ENCODE measurements around the gene KCNAB2. TPM values are rescaled to one million over a fixed set of nuclear protein-coding genes. Genes with fewer than 3 reads are reported as not detected.
A peak's percentile ranks its signal among the peaks of the same experiment; 100 is the strongest.

KCNAB2 gene
- polyA plus RNA-seq, 3 donors = 11.5 to 178 (median 22.7) TPM

GRCh38 chr1:6145864-6146410 lies 100.2 kb downstream of the KCNAB2 start:
- intact Hi-C loops (cut with micrococcal nuclease) = no loop called here
- Mint-ChIP-seq H3K4me1 (peaks cover 6% of the 10 kb centered on the region), H3K36me3 (no peaks in the 10 kb centered on the region), H3K27me3 (ENCODE audit: low read depth in 3 of 3) (peaks cover 2 to 16% (median 12%) of the 10 kb centered on the region in 3 donors), H3K9me3 (peaks cover 0 to 3% (median 0%) of the 10 kb centered on the region in 7 donors), H3K4me3 (no peak overlapping the region), H3K27ac (no peak overlapping the region)
- Histone ChIP-seq H2AFZ (ENCODE audit: insufficient read depth, low read depth, low read length, poor library complexity, severe bottlenecking) (no peak overlapping the region), H3K4me3 (replicated peaks in 1 of 3; ENCODE audit: low read depth in 2 of 3, low read length in 3 of 3) (no peak overlapping the region), H3K9ac (ENCODE audit: insufficient read depth, low read length, poor library complexity, severe bottlenecking) (no peak overlapping the region), H3K9me3 (replicated peaks in 1 of 2; ENCODE audit: control insufficient read depth in 1 of 2, insufficient read depth in 1 of 2, low read length in 2 of 2) (no peaks in the 10 kb centered on the region), H3K79me2 (ENCODE audit: insufficient read depth, low read length) (no peaks in the 10 kb centered on the region), H3K4me1 (ENCODE audit: control insufficient read depth in 1 of 2, insufficient read depth in 2 of 2, low read length in 2 of 2) (peaks cover 5 to 13% of the 10 kb centered on the region in 2 donors), H3K27ac (ENCODE audit: low read depth in 1 of 2, low read length in 2 of 2) (no peak overlapping the region), H4K20me1 (ENCODE audit: insufficient read depth, low read length) (no peaks in the 10 kb centered on the region), H3K36me3 (replicated peaks in 1 of 2; ENCODE audit: control insufficient read depth in 1 of 2, insufficient read depth in 2 of 2, low read length in 2 of 2) (no peaks in the 10 kb centered on the region), H3K27me3 (ENCODE audit: control insufficient read depth in 2 of 2, insufficient read depth in 2 of 2, low read length in 2 of 2) (peaks cover 0 to 10% of the 10 kb centered on the region in 2 donors), H3K4me2 (replicated peaks; ENCODE audit: extremely low read depth, low read length, poor library complexity, severe bottlenecking) (no peak overlapping the region)
- 93% methylated on average over 19 of the region's 24 CpGs for WGBS (ENCODE audit: insufficient coverage)
- DNase-seq = no peak
- no peak for TF ChIP-seq CTCF (IDR thresholded peaks at IDR 0.05)

- Mint-ChIP-seq H3K27ac (no peak overlapping the region), H3K4me1 (peaks cover 10% of the 10 kb centered on the region), H3K4me3 (peak overlapping the region; percentile 59 to 84), H3K36me3 (no peaks in the 10 kb centered on the region), H3K9me3 (peaks cover 0 to 3% (median 0%) of the 10 kb centered on the region in 7 donors), H3K27me3 (ENCODE audit: low read depth in 3 of 3) (peaks cover 0 to 20% (median 12%) of the 10 kb centered on the region in 3 donors)
- TF ChIP-seq CTCF (IDR thresholded peaks at IDR 0.05) = no peak
- Histone ChIP-seq H3K79me2 (ENCODE audit: insufficient read depth, low read length) (no peaks in the 10 kb centered on the region), H3K27me3 (ENCODE audit: control insufficient read depth in 2 of 2, insufficient read depth in 2 of 2, low read length in 2 of 2) (peaks cover 0 to 10% of the 10 kb centered on the region in 2 donors), H3K9ac (ENCODE audit: insufficient read depth, low read length, poor library complexity, severe bottlenecking) (no peak overlapping the region), H3K27ac (ENCODE audit: low read depth in 1 of 2, low read length in 2 of 2) (no peak overlapping the region), H3K4me3 (replicated peaks in 1 of 3; ENCODE audit: low read depth in 2 of 3, low read length in 3 of 3) (peak overlapping the region in 2 of 3 experiments; percentile 12 to 39), H3K4me1 (ENCODE audit: control insufficient read depth in 1 of 2, insufficient read depth in 2 of 2, low read length in 2 of 2) (peaks cover 5 to 13% of the 10 kb centered on the region in 2 donors), H3K9me3 (replicated peaks in 1 of 2; ENCODE audit: control insufficient read depth in 1 of 2, insufficient read depth in 1 of 2, low read length in 2 of 2) (no peaks in the 10 kb centered on the region), H4K20me1 (ENCODE audit: insufficient read depth, low read length) (no peaks in the 10 kb centered on the region), H3K4me2 (replicated peaks; ENCODE audit: extremely low read depth, low read length, poor library complexity, severe bottlenecking) (peak overlapping the region; percentile 66), H2AFZ (ENCODE audit: insufficient read depth, low read depth, low read length, poor library complexity, severe bottlenecking) (peak overlapping the region; percentile 46), H3K36me3 (replicated peaks in 1 of 2; ENCODE audit: control insufficient read depth in 1 of 2, insufficient read depth in 2 of 2, low read length in 2 of 2) (no peaks in the 10 kb centered on the region)
- 5% methylated on average over 28 of the region's 53 CpGs for WGBS (ENCODE audit: insufficient coverage)
- intact Hi-C loops (cut with micrococcal nuclease) = no loop called here
- peak; percentile 43 to 55 (median 49) for DNase-seq
Measured at GRCh38 chr1:6148497-6149241, 103.0 kb downstream of the KCNAB2 start.
